ENCODE data around the gene WWTR1. TPM values are rescaled to one million over a fixed set of nuclear protein-coding genes. Genes with fewer than 3 reads are reported as not detected.

Gene WWTR1
- total RNA-seq, 1 experiment from 2014 or later: 24.4 TPM

DNA sequence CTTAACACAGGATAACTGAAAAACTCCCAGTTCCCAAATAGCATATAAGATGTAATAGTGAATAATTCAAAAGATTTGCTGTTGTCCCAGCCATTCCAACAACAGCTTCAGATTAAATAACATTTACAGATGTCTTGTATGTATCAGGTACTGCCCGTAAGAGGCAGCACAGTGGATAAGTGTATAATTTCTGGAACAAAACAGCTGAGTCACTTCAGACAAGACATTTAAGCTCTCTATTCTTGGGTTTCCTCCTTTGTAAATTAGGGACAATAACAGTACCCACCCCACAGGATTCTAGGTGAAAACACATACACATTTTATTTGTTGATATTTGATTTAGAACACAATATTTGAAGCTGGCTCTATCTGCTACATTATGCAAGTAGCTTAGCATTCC lies 2.6 kb upstream of the WWTR1 start:
- no peak overlapping the region for H3K4ac ChIP-seq (ENCODE audit: low read depth, low read length)
- H3K27ac ChIP-seq (ENCODE audit: insufficient read length, low read depth, low read length): no peak overlapping the region
- Mint-ChIP-seq H3K36me3 (ENCODE audit: insufficient read depth in 1 of 3, low read depth in 3 of 3) (peaks cover 6 to 8% (median 6%) of the 10 kb centered on the region in 3 experiments), H3K4me1 (peaks cover 57 to 61% of the 10 kb centered on the region in 2 experiments), H3K27ac (no peak overlapping the region), H3K27me3 (ENCODE audit: low read depth) (peaks cover 6% of the 10 kb centered on the region), H3K9me3 (peaks cover 0 to 3% of the 10 kb centered on the region in 2 experiments; a peak in 1 of 5 replicates), H3K4me3 (no peak overlapping the region)
- H4K8ac ChIP-seq (replicated peaks; ENCODE audit: insufficient read length, low read depth, low read length): no peak overlapping the region
- H2BK120ac ChIP-seq (ENCODE audit: low read depth, low read length, poor library complexity, severe bottlenecking): no peak overlapping the region
- H3K4me1 ChIP-seq (ENCODE audit: insufficient read depth, low read length): peaks cover 5% of the 10 kb centered on the region; the same call in 1 of the 2 replicates
- H3K18ac ChIP-seq (ENCODE audit: insufficient read length, low read depth, low read length): no peak overlapping the region
- no peaks in the 10 kb centered on the region for H3K9me3 ChIP-seq (ENCODE audit: control insufficient read depth, low read depth, low read length)
- H3K23ac ChIP-seq (ENCODE audit: insufficient read length, low read depth, low read length): no peak overlapping the region
- DNase-seq: no peak
- no peak overlapping the region for H3K4me2 ChIP-seq (ENCODE audit: insufficient read depth, insufficient read length, low read length)
- peaks cover 25% of the 10 kb centered on the region for H3K23me2 ChIP-seq (ENCODE audit: insufficient read length, low read depth, low read length, poor library complexity, severe bottlenecking)
- no peak overlapping the region for H2BK5ac ChIP-seq (ENCODE audit: insufficient read length, low read length)
- peaks cover 2% of the 10 kb centered on the region; the same call in 1 of the 2 replicates for H3K79me2 ChIP-seq (ENCODE audit: insufficient read depth, low read length)
- no peak overlapping the region for H2AK5ac ChIP-seq (ENCODE audit: insufficient read length, low read length)
- H3K14ac ChIP-seq (ENCODE audit: insufficient read depth, low read length): no peak overlapping the region
- H3K9ac ChIP-seq (ENCODE audit: extremely low read depth, insufficient read length, low read length): no peak overlapping the region
- H2BK15ac ChIP-seq (ENCODE audit: low read depth, low read length): no peak overlapping the region
- WGBS (ENCODE audit: extremely low coverage, insufficient read length, low lambda C conversion rate): no CpG with 5 or more reads among the region's 1 CpG
- H4K5ac ChIP-seq (ENCODE audit: insufficient read length, low read depth, low read length): no peak overlapping the region
- TF ChIP-seq, protein P1, sequence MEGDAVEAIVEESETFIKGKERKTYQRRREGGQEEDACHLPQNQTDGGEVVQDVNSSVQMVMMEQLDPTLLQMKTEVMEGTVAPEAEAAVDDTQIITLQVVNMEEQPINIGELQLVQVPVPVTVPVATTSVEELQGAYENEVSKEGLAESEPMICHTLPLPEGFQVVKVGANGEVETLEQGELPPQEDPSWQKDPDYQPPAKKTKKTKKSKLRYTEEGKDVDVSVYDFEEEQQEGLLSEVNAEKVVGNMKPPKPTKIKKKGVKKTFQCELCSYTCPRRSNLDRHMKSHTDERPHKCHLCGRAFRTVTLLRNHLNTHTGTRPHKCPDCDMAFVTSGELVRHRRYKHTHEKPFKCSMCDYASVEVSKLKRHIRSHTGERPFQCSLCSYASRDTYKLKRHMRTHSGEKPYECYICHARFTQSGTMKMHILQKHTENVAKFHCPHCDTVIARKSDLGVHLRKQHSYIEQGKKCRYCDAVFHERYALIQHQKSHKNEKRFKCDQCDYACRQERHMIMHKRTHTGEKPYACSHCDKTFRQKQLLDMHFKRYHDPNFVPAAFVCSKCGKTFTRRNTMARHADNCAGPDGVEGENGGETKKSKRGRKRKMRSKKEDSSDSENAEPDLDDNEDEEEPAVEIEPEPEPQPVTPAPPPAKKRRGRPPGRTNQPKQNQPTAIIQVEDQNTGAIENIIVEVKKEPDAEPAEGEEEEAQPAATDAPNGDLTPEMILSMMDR (conservative IDR thresholded peaks at IDR 0.05): no peak
- H2BK20ac ChIP-seq (ENCODE audit: low read depth, low read length, poor library complexity, severe bottlenecking): no peak overlapping the region
- H3T11ph ChIP-seq (ENCODE audit: low read length): no peak overlapping the region
- no peaks in the 10 kb centered on the region for H3K27me3 ChIP-seq (ENCODE audit: insufficient read depth, low read length)
- no peaks in the 10 kb centered on the region for H3K79me1 ChIP-seq (ENCODE audit: insufficient read depth, low read depth, low read length, poor library complexity, severe bottlenecking)
- H3K56ac ChIP-seq (ENCODE audit: insufficient read length, low read depth, low read length): no peak overlapping the region
- no peak overlapping the region for H2AFZ ChIP-seq (ENCODE audit: low read length)
- H2BK12ac ChIP-seq (ENCODE audit: insufficient read length, low read depth, low read length): no peak overlapping the region
- no peak overlapping the region for H4K91ac ChIP-seq (ENCODE audit: insufficient read length, low read depth, low read length)
- H4K20me1 ChIP-seq (ENCODE audit: control insufficient read depth, insufficient read depth, insufficient read length): no peaks in the 10 kb centered on the region
